Hematopoietic multipotent progenitor cell treated with erythropoietin and hydrocortisone succinate and interleukin-3 and kit ligand, for 6 days (in vitro differentiated cells): Measurements from ENCODE around the gene FTO.
A peak's percentile ranks its signal among the peaks of the same experiment; 100 is the strongest.
"Not testable (repeated sequence)": the region's sequence is repeated elsewhere in the genome, so short reads cannot be mapped to it uniquely, and the experiment has no call there.

ENCODE experiments used
- DNase-seq: peaks from one replicate; pipeline ENCODE4 v3.0.0-alpha.2; 2015

The FTO gene

DNA sequence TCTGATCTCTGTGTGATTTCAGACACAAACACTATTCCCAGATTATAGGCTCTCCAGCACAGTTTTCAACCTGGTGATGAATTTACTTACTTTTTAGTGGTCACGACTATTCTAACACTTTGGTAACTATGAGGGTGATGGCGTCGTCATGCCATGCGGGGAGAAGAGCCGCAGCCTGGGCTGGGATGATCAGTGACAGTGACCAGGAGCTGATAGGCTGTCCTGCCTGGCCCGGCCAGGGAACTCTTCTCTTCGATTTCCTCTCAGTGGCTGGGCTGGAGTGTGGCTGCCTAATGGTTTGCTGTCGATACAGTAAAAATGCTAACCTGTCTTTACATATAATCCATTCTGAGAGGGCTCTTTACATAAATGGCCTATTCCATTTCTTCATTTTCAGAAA lies 469.5 kb downstream of the FTO start:
- DNase-seq, result no peak

DNA sequence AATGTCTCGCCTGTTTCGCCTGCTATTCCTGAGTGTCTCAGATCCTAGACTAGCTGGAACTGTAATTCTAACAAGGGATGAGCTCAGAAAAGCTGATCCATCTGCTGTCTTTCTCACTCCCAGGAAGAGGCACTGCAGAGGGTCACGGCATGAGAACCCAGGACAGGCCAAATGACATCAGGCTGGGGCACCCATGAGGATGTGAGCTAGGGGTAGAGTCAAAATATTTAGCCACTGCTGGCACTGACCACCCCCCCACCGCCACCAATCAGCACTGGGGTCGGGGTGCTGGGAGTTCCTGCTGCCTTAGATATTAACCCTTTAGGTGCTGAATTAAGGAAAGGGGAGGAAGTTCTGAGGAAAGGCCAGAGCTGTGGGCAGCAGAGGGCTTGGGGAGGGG lies 470.2 kb downstream of the FTO start:
- no peak for DNase-seq

DNA sequence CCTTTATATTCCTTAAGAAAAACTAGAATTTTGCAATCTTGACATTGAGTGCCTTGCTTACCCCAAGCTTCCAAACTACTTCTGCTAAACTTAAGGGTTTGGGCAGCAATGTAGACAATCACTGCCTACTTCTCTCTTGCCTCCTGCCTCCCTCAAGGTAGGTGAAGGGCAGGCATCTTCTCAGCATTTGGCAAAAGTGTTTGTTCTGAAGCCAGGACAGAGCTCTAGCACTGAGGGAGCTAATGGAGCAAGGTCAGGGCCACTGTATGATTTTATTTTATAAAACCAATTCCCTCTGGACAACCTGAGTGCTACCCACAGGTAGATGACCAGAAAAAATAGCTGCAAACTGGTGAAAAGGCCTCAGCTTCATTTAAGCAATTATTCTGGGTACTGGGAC lies 470.8 kb downstream of the FTO start:
- DNase-seq, result no peak

DNA sequence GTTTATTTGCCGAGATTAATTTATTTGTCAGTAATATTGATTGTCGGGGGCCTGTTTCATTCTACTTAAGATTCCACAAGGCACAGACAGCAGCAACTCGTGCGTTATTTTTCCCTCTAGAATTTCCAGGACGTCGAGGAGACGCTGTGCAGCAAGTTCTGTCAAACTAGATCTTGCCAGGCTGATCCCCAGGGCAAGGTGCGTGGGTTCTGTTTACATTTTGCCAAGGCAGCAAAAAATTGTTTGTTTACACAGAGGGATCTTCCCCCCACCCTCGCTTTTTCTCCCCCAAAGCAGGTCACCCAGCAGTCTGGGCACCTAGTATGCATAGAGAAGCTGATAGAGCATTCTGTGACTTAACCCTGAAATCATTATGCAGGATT lies 471.2 kb downstream of the FTO start:
- no peak for DNase-seq

DNA sequence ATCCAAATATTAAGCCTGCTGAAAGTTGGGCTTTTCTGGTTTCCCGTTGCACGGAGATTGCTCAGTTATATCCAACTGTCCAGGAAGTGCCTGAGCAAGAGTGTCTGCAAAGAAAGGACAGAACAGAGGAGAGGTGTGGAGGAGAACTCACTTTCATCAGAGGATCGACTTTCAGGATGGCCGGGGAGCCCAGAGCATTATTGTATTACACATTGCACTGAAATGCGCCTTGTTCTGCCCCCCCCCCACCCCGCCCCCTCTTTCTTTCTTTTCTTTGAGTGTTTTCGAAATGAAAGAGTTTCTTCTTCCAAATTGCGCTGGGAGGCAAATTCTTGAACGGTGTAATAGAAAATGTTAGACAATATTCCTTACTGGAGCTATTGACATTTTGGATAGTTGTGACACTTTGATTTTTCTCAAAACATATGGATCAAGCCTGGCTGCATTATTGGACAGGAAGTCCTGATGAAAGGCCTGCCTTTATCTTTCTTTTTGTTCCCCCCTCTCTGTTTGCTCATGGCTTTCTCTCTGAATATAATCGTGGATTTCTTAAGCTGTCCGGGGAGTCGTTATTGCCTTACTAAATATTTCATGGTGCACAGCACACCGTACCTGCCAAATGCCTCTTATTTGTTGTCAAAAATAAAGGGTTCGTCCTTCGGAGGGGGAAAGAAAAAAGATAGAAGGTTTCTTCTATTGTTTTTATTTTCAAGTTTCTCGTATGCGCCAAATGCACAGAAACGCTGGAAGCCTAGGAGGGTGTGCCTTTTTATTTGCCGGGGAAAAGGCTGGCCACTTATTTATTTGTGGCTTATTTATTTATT lies 471.8 kb downstream of the FTO start:
- DNase-seq, result no peak

DNA sequence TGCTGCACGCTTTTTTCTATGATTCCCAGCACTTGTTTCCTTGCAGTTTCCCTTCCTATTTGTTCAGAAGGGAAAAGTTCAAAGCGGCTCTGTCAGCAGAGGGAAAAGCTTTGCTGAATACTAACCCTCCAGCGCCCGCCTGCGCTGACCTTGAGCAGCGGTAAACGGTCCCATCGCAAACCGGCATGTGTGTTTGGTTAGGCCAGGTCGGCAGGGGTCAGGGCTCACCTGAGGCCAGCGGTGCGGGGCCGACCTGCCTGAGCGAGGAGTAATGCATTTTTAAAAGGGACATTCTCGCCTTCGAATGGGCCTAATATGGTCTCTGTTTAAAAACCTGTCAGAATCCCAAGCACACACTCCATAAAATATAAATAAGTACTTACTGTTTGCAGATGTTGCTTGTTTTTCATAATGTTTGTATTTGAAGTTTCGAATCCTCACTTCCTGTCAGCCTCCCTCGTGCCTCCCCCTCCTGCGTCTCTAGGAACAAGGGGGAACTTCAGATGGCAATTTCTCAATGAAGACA lies 472.5 kb downstream of the FTO start:
- no peak for DNase-seq

DNA sequence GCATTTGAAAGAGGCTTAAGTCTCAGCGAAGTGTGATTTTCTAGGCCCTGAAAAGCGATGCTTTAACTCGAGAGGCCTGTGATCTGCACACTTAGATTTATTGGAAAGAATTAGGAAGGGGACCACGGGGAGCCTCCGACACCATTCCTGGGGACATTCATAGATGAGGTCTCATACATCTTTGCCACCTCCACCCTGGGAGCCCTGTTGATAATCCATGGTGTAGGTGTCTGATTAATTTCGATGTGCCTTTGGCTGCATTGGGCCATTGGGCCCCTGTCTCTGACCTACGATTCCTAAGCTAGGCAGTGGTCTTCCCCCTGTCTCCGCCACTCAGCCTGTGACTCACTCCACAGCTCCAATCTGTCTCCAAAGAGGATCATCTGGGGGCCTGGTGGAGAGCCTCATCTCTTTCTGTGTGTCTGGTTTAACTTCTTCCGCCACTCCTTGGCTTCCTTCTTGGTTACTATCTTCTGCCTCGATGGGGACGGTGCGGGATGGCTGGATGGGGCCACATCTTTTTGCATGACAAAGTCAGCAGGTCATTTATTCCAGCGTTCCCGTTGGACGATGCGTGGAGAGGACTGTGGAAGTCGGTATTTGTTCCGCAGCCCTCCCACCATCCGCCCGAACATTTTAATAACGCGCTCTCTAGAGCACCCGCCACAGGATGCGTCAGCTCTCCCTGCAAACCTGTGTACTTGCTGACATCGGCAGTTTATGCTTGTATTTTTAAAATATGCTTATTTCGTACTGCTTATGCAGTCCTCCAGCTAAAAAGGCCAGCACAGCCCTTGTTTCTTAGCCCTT lies 473.3 kb downstream of the FTO start:
- DNase-seq, result no peak

DNA sequence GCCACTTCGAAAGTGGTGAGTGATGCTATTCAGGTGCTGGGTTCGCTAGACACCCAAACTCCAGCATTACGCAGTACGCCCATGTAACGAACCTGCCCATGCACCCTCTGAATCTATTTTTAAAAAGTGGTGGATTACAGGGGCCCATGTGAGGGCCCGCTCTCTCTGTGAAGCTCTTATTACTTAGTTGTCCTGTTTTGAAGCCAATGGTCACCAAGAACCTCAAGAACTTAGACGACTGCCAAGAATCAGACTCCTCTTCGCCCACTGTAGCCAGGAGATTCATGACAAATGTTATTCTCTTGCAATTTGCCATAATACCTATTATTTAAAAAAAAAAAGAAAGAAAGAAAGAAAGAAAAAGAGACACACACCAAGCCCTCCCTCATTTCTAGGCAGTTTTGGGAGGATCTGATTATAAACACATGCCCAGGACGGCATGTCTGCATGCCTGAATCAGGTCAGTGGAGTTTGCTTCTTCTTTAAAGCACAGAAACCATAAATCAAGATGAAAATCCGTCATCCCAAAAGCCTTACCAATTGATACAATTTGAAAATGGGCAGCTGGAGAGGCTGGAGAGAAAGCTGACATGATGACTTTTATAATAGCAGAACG lies 474.0 kb downstream of the FTO start:
- no peak for DNase-seq

DNA sequence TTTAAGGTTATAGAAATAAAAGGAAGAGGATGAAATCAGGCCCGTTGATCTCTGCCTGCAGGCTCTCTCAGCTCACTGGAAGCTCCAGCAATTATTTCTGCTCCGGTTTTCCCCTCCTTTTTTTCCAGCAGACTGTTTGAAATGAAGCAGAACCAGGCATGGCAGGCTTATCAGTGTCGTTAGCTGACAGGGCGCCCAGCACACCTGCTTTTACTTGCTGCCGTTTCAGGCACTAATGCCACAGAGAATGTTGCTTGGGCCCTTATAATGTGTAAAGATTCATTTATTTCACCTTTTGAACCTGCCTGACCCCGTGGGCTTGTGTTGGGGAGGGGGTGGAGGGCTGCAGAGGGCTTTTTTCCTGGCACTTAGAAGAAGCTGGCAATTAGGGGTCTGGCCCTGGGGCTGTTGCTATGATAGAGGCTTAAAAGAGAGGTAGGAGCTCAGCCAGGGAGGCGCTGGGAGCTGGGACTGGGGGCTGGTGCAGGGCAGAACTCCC lies 474.6 kb downstream of the FTO start:
- no peak for DNase-seq

DNA sequence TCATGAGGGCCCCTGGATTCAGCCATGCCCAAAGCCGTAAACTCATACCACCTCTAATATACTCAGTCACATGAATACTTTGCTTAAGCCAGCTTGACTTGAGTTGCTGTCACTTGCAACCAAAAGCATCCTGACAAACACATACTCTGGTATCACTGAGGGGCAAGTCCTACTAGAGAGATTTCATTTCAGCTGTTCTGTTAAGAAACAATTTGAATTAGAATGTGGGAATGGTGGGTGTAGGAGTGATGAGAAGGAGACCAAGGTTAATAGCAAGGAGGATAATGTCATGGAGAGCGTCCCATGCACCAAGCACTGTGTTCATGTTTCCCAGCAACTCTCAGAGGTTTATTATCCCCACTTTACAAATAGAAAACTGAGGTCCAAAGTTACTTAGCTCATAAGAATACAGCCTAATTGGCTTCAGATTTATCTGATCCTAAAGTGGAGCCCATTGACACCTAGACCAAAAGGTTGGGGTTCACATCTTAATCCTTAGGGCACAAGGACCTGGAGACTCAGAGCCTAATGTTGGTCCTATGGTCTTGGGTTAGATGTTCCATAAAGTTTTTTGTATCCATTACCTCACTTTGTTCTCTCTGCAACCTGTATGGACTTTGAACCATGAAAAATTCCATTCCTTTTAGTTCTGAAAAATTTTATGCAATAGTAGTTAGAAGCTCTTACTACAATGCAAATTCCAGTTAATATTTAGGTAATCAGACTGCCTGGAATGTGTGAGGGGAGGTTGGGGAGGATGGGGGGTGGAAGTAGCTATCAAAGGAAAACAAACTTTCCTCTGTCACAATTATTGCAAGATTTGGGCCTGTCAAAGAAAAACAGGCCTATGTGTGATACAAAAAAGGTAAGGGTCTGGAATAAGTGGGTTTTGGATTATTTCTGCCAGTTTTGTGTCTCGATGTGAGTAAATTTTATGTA lies 476.7 kb downstream of the FTO start:
- no peak for DNase-seq

DNA sequence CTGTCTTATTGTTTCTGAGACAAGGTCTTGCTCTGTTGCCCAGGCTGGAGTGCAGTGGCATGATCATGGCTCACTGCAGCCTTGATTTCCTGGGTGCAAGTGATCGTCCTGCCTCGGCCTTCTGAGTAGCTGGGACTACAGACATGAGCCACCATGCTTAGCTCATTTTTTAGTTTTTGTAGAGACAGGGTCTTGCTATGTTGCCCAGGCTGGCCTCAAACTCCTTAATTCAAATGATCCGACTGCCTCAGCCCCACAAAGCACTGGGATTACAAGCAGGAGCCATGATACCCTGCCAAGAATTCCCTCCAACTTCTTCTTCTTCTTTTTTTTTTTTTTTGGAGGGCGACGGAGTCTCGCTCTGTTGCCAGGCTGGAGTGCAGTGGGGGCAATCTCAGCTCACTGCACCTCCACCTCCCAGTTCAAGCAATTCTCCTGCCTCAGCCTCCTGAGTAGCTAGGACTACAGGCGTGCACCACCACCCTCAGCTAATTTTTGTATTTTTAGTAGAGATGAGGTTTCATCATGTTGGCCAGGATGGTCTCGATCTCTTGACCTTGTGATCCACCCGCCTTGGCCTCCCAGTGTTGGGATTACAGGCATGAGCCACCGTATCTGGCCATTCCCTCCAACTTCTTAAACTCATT lies 477.9 kb downstream of the FTO start:
- DNase-seq, result not testable (repeated sequence)

DNA sequence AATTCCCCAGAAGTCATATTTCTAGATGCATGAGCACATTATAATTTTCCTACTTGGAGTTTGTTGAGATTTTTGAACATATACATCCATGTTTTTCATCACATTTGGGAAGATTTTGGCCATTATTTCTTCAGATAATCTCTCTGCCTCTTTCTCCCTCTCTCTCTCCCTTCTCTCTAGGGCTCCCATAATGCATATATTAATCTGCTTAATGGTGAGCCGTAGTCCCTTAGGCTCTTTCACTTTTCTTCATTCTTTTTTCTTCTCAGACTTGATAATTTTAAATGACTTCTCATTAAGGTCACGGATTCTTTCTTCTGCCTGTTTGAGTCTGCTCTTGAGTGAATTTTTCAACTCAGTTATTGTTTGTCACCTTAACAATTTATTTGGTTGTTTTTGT lies 481.1 kb downstream of the FTO start:
- DNase-seq, result no peak

DNA sequence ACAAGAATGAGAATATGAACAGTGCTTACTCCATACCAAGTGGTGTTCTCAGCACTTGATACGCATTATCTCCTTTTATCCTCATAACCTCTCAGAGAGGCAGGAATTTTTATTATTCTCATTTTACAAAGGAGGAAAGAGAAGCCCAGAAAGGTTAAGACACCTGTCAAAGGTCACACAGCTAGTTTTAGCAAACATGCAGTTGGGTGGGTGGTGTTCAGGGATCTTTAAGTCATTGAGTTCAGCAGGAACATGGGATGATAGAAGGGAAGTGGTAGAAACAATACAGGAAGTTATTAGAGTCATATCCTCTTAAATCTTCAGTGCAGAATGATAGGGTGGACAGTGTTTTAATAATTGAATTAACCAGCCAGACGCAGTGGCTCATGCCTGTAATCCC lies 487.2 kb downstream of the FTO start:
- no peak for DNase-seq

DNA sequence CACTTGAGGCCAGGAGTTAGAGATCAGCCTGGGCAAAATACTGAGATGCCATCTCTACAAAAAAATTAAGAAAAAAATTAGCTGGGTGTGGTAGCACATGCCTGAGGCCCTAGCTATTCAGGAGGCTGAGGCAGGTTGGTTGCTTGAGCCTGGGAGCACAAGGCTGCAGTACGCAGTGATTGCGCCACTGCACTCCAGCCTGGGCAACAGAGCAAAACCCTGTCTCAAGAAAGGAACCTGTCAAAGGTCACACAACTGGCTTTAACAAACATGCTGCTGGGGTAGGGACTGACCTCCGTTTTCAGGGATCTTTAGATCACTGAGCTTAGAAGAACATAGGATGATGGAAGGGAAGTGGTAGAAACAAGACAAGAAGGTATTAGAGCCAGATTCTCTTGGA lies 487.6 kb downstream of the FTO start:
- DNase-seq, result no peak

DNA sequence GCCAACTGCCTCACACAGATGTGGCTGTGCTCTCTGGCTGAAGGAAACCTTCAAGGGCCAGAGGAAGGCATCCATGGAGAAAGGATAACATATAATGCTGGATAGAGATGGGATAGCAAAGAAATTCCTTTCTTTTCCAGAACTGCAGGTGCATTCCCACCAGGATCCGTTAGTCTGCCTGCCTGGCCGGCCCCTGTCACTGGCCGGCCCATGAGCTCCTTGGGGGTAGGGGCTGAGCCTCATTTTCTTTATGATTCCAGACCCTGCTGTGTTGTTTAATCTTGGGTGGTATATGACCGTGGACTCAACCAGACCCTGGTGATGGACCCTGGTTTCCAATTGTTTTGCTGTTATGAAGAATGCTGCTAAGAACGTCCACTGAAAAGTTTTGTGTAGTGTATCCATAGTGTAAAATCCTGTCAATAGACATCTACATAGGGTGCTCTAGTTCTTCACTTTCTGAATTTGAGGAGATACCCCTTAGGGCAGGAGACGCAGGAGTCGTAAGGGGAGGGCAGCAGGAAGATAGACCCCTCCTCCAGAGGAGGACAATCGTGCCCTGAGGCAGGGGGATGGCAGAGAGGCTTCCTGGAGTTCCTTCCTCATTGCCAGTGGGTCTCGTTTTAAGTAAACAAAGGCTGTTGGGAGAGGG lies 489.2 kb downstream of the FTO start:
- DNase-seq, result no peak

DNA sequence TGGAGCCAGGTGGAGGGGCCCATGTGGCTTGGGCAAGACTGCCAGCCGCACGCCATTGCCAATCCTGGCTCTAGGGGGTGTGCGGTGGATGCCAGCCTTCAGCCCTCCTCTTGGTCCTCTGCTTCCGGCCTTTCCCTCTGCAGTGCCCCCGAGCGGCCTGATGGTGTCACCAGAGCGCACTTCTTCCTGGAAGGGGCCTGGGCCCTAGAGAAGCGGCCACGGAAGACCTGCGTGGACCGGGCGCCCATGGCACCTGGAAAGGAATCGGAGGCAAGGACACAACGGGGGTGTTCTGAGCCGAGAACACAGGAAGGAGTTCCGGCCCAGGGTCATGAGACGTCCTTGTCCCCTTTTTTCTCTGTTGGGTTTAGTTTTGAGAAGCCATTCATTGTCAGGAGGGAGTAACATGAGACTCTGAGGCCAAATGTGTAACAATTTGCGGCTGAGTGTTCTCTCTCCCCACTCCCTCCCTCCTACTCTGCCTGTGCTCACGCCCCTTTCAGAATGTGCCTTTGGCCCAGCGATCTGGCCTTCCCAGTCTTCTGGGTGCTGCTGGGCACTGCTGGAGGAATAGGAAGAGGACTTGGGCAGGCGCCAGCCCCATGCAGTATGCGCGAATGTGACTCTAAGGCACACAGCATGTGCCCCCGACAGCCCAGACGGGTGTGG lies 489.8 kb downstream of the FTO start:
- DNase-seq, result peak; percentile 81

DNA sequence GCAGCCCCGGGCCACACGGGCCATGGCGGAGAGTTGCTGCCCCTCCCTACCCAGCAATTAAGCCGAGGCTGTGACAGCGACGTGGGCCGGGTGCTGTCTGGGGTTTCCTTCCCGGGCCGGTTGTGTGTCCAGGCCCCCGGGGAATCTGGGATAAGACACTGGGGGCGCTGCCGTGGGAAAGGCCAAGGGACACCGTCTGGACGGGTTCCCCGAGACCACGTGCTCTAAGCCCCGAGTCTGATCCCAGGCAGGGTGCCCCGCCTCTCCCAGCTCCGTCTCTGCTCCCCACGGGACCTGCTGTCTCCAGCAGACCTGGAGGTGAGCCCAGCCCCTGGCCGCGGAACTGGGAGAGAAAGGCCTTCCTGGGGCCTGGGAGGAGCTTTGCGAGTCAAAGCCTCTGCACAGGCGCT lies 490.4 kb downstream of the FTO start:
- DNase-seq, result no peak

DNA sequence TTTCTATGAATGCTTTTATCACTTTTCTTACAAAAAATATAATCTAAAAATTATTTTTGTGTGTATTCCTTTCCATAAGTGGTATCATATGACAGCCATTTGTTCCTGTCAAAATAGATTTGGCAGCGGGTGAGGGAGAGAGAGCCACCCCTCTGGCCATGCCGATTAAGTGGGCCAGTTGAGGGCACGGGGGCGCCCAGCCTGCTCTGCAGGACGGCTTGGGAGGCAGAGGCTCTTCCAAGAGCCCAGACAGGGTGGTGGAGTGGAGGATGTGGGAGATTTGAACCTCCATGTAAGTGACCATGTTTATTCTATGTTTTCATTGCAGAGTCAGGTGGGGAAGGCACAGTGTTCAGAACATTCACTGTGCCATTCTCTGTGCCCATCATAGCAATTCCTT lies 493.8 kb downstream of the FTO start:
- DNase-seq, result no peak

DNA sequence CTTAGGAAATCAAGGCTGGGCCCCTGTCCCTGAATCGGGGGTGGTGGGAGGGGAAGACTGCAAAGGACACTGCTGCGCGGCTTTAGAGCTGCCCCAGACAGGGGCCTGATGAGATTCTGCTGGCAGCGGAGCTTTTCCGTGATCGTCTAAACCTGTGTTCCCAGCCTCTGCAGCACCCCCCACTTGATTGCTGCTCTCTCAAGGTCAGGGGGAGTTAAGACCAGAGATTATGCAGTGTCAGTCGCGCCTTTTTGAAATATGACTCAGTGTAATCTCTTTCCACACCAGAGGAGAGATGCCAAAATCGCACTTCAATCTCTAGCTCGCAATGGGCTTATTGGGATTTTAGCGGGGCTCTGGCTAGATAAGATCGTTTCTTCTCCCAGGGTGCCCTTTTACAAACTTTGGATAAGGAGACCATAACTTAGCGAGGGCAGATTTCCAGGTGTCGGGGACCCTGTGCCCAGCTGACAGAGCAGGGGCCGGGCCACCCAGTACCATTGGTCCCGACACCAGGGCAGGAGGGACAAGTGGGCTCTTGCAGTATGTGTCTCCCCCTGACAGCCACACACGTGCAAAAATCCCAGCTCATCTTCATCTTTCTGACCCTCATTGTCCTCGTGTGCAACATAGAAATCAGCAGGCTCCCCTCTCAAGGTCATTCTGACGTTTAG lies 495.7 kb downstream of the FTO start:
- no peak for DNase-seq

DNA sequence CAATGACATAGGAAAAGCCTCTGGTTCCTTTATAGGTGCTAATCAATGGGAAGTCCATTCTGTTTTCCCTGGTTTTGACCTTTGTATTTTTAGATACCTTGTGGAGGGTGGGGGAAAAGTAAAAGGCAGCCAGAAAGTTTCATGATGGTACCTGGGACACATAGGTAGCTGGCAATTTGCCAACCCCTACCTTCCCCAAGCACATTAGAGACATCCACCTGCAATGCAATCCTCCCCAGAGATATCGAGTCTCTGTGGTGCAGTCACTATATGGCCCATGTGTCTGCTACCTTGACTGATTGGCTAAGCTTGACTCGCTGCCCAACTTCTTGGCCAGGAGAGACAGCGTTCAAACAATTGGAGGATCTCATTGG lies 496.2 kb downstream of the FTO start:
- DNase-seq, result peak; percentile 2
